GM04504 (cell line): ENCODE results near the gene ADCY10.
"Not testable (repeated sequence)": the region's sequence is repeated elsewhere in the genome, so short reads cannot be mapped to it uniquely, and the experiment has no call there.

Experiments used
- DNase-seq: peaks from one replicate; pipeline ENCODE4 v3.0.0-alpha.2; 2012; ENCODE audit warnings: low read depth

ADCY10 gene

DNA sequence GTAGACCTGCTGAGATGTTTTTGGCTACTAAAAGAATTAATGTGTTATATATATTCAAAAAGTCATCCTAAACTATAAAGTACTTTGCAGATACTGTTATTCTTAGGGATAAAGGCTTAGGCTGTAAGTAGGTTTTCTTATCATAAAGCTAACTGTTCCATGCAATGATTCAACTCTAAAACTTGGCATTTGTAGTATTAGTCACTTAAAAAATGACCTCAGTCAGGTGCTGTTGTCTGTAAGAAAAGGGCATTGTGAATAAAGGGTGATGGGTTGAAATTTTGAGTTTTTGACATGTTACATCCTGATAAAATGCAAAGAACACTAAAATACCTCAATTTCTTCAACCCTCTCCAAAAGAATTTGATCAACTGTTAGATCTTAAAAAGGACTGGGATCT is 32.9 kb downstream of the ADCY10 start:
- DNase-seq: no peak

DNA sequence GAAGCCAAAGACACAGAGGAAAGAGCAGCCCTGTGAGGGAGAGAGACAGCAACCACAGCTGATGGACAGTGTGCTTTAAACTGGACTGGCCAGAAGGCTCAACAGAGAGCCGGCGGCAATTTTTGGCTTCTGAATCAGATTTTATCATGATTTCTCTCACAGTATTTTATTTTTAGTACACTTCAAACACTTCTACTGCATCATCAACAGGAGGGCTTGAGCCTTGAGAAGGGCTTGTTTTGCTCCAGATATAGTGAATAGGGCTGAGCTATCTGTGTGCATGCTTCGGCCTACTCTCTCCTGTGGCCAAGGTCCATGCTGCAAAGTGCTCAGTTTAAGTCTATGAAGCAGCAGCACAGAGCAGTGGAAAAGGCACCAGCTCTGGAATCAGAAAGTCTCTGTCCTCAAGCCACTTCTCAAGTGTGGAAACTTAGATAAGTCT is 33.3 kb downstream of the ADCY10 start:
- DNase-seq: no peak

DNA sequence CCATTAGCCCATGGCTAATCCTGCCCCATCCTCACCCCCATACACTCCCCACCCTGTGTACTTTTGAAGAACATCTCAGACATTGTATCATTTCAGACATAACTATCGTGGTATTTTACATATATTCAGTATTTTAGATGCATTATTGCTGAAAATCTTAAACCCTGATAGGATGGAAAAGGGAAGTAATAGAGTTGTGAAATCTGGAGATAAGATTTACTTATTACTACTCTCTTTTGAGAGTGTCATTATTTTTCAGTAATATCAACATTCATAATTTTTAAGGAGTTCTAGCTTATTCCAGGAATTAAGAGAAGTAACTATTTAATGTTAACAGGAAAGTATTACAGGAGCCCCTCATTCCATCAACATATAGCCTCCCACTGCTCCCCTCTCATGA is 34.4 kb downstream of the ADCY10 start:
- DNase-seq: no peak

DNA sequence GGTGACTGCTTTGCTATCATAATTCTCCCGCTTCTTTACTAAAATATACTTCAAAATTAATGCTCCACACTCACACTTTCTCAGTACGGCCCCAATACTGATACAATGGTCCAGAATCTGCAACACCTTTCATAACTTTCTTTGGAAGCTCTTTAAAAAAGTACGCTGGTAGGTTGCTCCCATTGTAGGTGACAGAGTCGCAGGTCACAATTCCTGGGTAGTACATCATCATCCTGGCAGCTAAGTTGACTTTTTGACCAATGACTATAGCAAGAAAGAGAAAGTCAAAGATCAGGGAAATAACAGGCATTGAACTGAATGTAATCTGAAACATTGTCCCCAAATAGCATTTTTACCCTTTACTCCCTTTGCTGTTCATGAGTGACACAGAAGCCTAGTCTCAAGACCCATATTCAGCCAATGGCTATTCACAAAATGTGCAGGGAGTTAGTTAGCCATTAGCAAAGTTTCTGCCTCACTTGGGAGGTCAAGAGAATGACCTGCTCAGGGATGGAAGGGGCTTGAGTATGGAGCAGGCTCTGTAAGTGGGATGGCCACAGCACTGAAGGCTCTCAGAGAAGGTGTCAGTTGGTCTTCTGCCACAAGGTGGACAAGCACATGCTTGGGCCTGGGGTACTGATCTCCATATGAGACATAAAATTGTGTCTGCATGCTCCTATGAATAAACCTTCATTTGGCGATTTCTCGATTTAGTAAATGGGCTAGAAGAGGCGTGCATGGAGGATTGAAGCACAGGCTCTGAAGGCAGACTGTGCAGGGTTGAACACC is 35.4 kb downstream of the ADCY10 start:
- no peak for DNase-seq

DNA sequence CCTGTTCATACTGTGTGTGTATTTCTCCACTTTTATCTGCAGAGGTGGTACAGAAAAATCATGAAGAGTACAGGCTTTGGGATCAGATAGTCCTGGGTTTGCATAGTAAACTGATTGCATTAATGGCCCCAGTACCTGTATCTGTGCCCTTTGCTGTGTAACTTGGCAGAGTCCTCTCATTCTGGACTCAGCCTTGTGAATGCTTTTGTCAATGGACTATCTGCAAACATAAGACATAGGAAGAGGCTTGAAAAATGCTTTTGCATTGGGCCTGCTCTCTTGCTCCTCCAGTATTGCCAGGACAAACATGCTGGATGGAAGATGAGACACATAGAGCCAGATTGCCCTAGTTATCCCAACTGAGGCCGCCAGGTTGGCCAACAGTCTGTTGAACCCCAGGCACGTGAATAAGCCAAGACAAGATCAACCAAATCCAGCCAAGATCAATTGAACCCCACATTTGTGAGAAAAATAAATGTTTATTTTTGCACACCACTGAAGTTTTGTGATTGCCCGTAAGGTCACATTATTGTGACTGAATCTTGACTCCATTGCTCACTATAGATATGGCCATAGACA is 37.2 kb downstream of the ADCY10 start:
- no peak for DNase-seq

DNA sequence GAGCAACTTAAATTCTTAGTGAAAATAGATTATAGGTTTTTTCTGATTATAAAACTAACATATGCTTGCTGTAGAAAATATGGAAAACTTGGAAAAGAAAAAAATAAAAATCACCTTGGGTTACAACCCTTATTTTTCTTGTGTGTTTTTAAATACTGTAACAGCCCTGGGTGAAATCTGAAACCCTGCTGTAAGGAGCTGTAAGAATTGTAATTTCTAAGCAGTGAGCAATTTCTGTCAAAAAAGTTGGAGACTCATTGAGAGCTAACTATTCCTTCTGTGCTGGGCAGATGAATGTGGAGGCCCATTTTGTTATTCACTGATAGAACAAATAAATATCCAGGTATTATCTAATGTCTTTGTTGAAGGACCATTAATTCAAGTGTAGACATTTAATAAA is 42.6 kb downstream of the ADCY10 start:
- DNase-seq: no peak

DNA sequence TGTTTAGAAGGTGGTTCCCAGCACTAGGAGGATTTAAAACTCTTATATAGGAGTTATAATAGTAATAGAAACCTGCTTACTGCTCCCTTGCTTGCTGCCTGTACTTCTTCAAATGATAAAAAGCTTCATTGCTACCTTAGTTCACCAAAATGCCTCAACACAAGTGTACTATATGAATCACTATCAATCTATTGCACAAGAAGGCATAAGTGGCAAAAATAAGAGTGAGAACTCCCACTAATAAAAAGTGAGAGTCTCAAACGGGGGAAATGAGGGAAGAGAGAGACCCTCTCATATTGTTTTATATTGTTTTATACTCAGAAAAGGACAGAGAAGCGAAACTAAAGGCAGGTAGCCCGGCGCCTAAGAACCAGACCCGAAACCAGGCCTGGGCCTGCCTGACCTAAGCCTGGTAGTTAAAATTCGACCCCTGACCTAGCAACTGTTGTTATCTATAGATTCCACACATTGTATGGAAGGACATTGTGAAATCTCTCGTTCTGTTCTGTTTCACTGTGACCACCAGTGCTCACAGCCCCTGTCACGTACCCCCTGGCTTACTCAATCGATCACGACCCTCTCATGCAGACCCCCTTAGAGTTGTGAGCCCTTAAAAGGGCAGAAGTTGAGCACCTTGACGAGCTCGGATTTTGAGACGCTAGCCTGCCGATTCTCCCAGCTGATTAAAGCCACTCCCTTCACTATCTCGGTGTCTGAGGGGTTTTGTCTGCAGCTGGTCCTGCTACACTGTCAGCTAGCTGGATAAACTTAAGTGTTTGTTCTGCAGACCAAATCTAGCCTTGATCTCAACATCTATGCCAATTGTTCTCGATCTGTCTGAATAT is 44.6 kb downstream of the ADCY10 start:
- not testable (repeated sequence) for DNase-seq

DNA sequence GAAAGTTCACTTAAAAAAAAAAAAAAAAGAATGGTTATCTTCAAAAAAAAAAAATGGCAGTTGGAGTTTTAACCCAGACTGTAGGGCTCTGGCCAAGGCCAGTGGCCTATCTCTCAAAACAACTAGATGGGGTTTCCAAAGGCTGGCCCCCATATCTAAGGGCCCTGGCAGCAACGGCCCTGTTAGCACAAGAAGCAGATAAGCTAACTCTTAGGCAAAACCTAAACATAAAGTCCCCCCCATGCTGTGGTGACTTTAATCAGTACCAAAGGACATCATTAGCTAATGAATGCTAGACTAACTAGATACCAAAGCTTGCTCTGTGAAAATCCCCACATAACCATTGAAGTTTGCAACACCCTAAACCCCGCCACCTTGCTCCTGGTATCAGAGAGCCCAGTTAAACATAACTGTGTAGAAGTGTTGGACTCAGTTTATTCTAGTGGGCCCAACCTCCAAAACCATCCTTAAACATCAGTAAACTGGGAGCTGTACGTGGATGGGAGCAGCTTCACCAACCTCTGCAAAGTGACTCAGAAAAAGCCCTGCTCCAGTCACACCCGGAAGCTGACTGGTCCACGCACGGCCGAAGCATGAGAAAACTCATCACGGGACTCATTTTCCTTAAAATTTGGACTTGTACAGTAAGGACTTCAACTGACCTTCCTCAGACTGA is 47.1 kb downstream of the ADCY10 start:
- DNase-seq: not testable (repeated sequence)

DNA sequence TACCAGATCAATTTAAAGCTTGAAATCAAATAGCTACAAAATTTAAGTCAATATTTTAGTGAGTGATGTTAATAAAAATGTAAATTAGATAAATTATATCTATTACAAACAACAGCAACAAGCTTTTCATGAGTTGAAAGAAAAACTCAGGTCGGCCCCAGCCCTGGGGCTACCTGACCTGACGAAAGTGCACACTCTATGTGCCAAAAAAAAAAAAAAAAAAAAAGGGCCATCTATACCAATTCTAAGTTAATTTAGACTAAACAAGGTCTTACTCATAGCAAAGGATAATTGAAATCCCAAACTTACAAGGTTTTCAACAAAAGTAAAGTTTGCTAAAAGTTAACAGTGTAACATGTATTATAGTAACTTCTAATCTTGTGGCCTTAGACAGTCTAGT is 47.6 kb downstream of the ADCY10 start:
- DNase-seq: not testable (repeated sequence)

DNA sequence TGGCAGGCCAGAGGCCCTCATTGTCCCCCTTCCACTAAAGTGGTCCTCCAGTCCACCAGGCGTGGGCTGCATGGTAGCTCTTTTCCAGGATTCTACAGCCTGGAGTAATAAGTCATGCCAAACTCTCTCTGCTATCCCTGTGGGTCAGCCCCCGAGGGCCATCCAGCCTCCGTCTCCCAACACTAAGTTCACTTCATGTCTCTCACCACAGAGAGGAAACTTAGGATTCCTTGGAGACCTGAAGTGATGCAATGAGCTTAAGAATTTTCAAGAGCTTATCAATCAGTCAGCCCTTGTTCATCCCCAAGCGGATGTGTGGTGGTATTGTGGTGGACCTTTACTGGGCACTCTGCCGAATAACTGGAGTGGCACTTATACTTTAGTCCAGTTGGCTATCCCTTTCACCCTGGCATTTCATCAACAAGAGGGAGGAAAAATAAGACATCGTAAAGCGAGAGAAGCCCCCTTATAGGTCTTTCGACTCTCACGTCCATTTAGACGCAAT is 48.1 kb downstream of the ADCY10 start:
- DNase-seq: not testable (repeated sequence)

DNA sequence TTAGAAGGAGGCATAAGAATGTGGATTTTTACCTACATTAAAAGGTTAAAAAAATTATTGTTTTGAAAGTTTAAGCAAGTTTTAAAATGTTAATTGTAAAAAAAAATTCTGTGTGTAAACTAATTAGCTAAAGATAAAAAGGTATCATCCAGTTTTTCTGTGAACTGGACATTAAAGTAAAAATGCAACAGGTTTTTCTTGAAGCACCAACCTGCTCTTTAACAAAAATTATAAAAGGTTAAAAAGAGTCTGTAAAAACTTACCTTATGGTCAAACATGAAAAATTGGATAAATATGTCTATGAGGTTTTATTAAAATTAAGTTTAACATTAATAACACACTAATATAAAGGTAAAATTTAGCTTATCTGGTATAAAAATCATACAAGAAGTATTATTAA is 48.7 kb downstream of the ADCY10 start:
- DNase-seq: not testable (repeated sequence)

DNA sequence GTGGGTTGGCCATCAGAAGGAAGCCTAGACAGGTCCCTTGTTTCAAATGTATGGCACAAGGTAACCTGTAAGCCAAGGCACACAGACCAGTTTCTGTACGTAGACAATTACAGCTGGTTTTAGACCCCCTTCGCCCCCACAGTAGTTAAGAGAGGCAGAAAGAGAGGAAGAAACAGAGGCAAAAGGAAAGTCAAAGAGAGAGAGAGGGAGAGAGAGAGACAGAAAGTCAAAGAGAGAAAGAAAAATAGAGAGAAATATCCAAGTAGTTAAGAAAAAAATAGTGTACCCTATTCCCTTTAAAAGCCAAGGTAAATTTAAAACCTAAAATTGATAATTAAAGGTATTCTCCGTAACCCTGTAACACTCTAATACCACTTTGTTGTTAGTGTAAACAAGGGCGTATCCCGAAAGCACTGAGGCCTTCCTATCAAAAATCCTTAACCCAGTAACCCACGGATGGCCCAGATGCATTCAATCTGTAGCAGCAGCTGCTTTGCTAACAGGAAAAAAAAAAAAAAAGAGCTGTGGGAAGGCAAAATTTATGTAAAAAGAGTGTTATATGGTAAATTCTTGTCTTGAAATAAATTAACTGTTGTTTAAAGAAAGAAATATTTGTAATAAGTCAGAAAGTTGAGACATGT is 49.4 kb downstream of the ADCY10 start:
- DNase-seq: no peak

DNA sequence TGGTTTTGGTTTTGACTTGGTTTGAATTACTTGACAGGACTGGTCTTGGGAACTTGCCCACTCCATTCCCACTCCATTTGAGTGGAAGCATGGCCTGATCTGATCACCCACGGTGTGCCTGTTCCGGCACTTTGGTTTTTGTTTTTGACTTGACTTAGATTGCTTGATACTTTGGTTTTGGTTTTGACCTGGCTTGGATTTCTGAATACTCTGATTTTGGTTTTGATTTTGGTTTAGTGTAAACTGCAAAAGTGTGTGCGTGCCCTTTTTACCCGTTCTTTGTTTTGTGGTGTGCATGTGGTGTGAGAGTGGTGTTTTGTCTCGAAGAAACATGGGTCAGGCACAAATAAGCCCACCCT is 50.0 kb downstream of the ADCY10 start:
- DNase-seq: no peak

DNA sequence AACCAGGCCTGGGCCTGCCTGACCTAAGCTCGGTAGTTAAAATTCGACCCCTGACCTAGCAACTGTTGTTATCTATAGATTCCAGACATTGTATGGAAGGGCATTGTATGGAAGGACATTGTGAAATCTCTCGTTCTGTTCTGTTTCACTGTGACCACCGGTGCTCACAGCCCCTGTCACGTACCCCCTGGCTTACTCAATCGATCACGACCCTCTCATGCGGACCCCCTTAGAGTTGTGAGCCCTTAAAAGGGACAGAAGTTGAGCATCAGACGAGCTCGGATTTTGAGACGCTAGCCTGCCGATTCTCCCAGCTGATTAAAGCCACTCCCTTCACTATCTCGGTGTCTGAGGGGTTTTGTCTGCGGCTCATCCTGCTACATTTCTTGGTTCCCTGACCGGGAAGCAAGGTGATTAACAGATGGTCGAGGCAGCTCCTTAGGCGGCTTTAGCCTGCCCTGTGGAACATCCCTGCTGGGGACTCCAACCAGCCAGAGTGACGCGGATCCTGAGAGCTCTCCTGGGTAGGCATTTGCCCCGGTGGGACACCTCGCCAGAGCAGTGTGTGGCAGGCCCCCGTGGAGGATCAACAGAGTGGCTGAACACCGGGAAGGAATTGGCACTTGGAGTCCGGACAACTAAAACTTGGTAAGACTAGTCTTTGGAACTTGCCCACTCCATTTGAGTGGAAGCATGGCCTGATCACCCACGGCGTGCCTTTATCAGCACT is 50.6 kb downstream of the ADCY10 start:
- DNase-seq: not testable (repeated sequence)

DNA sequence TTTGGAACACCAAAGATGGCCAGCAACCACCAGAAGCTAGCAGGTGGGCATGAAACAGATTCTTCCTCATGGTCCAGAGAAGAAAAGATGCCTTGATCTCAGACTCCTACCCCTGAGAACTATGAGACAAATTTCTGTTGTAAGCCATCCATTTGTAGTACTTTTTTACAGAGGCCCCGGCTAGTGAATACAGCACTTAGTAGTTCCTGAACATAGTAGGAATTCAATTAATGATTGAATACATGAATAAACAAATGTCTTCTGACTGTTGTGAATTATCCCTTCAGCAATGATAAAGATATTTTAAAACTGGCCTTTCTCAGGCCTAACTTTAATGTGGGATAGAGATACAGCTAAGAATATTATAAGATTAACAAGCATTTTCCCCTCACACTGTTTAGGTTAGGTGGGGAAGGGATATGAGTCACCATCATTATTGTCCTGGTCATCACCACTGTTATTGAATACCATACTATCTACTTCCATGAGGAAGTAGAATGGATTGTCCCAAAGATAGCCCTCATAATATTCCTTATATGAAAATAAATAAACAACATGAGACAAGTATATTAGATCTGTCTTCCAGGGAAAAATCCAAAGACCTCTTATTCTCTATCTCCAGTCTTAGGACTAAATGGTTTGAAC is 51.4 kb downstream of the ADCY10 start:
- no peak for DNase-seq

DNA sequence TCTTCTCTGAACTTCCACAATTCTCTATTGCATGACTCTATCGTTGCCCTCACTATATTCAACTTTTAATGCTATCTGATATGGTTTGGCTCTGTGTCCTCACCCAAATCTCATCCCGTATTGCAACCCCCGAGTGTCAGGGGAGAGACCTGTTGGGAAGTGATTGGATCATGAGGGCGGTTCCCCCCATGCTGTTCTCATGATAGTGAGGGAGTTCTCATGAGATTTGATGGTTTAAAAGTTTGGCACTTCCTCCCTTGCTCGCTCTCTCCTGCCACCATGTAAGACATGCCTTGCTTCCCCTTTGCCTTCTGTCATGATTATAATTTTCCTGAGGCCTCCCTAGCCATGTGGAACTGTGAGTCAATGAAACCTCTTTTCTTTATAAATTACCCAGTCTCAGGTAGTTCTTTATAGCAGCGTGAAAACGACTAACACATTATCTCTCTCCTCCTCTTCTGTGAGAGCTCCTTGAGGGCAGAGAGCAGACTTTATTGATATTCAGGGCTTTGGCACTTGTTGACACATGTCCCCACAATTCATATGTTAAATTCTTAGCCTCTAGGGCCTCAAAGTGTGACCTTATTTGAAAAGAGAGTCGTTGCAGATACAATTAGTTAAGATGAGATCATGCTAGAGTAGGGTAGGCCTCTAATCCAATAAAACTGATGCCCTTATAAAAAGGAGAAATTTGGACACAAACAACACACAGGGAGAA is 52.1 kb downstream of the ADCY10 start:
- DNase-seq: no peak

DNA sequence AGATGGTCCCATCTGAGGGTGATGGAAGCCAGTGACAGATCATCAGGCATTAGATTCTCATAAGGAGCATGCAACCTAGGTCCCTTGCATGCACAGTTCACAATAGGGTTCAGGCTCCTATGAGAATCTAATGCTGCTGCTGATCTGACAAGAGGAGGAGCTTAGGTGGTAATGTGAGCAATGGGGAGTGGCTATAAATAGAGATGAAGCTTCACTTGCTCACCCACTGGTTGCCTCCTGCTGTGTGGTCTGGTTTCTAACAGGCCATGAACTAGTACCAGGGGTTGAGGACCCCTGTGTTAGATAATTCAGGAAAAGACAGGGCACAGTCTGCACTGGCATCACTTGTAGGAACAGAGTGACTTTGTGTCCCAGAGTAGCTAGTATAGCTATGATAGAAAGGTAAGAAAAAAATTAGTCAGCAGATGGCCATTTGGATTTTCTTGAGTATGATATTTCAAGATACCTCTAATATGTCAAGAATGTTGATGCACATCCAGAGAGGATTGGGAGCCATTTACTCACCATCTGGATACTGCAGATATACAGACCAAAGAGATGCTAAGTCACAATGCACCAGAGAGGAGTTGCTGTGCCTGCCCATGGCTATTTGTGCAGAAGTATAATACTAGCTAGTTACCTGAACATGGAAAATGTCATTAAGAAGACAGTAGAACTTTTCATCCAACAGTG is 53.6 kb downstream of the ADCY10 start:
- DNase-seq: no peak

DNA sequence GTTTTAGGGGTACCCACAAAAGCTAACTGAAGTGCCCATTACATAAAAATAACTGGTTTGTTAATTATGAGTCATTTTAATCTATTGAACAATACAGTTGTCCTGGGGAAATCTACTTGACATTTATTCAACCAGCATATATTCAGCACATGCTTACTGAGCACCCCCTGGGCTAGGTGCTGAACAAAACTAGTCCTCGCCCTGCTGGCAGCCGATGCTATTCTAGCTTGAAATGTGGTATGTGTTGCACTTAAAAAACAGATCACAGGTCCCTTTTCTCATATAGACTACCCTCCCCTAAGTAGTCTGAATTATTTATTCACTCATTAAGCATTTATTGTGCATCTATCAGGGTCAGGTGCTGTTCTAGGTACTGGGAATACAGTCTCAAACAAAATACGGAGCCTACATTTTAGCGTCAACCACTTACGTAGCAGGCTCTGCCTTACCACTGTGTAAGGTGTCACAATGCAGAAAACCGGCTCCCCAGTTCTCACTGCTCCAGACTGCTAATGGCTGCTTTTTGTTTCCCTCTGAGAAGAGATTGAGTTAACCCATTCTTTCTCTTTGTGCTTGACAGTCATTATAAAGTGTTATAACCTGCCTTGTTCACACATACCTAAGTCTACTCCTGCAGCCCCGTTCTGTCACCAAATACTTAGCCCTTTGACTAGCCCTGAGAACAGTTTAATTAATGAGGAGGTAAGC is 57.1 kb downstream of the ADCY10 start:
- DNase-seq: no peak

DNA sequence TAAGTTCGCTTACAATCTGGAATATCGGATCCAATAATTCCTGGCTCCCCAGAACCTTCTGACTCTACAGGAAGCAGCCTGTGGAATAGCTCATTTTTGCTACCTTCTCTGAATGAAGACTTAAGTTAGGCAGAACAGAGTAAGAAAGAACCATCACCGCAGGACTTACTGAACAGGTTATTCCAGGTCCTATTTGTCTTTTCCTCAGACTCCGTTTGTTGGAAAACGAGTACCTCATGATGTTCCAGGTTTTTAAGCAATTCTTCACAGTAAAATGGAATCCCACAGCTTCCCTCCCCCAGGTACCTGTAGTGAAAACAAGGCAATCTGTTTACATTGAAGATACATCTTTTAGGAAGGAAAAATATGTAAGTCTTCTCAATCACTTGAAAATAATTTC is 59.8 kb downstream of the ADCY10 start:
- no peak for DNase-seq
